GM21515 (cell line): ENCODE measurements around the gene SKIL.

Experiments
- ATAC-seq: cut with Tn5 transposase; IDR thresholded peaks from one replicate; pipeline ENCODE4 v1.9.1; 2021; ENCODE audit not compliant: unreplicated experiment

SKIL gene

DNA sequence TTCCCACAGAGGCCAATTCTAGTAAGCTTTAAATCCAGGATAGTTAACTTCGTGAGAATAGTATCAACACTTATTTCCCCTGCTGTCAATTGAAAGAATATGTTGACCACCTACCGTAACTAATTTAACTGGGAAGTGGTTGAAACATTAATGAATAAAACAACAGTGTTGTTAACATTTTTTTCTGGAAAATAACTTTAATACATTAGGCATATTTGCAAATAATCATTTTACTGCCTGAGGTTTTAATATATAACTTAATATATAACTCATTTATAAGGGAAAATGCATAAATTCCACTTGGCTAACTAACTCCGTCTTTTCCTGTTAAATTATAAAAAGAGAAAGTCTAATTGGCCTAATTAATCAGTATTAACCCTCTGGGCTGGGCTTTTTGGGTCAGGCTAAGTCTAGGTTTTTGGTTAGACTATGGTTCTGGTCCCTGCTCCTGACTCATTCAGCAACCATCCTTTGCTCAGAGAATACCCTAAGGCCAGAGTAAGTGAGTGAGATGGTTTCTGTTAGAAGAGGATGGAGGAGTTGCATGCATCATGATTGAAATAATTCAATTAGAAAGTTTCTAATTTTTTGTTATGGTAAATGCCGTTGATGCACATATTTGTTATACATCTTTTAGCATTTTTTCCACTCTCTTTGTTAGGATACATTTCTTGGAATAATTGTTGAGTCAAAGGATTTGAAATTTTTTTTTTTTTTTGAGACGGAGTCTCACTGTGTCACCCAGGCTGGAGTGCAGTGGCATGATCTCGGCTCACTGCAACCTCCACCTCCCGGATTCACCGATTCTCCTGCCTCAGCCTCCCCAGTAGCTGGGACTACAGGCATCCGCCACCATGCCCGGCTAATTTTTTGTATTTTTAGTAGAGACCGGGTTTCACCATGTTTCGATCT lies 10.8 kb upstream of the SKIL start:
- ATAC-seq = no peak

DNA sequence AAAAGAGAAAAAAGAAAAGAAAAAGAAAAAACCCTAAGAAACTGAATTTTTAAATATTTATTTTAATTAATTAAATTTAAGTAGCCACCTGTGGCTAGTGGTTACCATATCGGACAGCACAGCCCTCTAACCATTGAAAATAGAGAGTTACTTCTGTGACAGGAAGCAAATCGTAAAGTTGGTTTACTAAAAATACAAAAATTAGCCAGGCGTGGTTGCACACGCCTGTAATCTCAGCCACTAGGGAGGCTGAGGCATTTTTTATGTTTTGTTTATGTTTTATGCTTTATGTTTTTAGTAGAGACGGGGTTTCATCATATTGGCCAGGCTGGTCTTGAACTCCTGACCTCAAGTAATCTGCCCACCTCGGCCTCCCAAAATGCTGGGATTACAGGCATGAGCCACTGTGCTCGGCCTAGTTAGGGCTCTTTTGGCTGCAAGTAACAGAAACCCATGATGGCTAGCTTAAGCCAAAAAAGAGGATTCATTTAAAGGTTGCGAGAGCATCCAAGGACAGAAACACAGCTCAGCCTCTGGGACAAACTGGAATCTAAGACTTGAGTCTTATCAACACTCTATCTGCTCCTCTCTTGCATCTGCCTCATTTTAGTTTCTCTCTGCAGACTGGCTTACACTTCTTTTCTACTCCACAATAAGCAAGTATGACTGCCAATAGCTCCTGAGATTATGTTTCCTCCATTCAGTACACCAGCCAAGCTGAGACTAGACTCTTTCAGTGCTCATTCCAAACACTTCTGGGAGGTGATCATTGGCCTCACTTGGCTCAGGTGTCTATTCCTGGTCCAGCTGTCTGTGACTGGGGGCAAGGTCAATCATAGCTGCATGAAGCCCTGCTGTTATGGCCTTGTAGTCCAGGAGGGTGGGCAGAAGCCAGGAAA lies 6.8 kb upstream of the SKIL start:
- no peak for ATAC-seq

DNA sequence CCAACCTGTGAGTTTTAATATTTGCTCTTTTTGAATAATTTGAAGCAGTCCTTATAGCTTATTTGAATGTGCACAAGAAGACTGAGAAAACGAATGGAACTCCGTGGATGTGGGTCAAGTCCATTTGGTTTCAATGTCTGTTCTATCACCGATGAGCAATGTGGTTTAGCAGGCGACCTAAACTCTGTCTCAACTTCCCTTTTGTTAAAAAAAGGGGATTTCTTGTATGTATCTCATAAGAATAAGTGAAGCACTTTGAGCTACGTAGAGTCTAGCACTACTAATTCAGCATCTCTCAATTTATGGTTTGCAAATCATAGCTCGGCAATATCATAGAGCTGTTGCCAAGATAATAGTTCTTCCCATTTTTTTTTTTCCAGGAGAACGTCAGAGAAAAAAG lies 4.6 kb upstream of the SKIL start:
- no peak for ATAC-seq

DNA sequence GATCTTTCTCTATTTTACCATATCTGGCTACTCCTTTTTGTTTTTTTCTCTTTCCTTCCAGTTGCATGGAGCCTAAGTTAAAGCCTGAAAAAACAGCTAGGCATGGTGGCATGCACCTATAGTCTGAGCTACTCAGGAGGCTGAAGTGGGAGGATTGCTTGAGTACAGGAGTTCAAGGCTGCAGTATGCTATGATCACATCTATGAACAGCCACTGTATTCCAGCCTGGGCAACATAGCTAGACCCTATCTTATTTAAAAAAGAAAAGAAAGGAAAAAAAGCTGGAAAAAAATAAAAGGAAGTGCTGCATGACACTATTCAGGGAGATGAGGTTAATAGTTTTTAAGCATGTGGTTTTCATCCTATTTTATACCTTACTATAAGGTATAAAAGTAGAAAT lies 4.0 kb upstream of the SKIL start:
- ATAC-seq = no peak

DNA sequence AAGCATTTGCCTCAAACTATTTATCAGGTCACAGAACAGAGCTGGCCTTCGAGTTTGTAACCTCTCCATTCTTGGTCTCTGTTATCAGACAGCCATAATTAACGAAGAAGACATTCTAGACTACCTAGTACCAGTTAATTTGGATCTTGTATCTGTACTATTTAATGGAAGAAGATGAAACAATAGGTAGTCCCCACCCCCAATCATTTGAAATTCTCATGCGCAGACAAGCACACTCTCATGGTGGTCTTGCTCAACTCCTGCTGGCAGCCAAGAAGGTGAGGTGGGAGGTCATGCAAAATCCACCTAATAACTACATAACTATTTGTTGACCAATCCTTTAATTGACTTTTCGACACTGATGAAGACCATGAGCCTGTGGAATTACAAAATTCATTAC lies 2.8 kb upstream of the SKIL start:
- no peak for ATAC-seq

DNA sequence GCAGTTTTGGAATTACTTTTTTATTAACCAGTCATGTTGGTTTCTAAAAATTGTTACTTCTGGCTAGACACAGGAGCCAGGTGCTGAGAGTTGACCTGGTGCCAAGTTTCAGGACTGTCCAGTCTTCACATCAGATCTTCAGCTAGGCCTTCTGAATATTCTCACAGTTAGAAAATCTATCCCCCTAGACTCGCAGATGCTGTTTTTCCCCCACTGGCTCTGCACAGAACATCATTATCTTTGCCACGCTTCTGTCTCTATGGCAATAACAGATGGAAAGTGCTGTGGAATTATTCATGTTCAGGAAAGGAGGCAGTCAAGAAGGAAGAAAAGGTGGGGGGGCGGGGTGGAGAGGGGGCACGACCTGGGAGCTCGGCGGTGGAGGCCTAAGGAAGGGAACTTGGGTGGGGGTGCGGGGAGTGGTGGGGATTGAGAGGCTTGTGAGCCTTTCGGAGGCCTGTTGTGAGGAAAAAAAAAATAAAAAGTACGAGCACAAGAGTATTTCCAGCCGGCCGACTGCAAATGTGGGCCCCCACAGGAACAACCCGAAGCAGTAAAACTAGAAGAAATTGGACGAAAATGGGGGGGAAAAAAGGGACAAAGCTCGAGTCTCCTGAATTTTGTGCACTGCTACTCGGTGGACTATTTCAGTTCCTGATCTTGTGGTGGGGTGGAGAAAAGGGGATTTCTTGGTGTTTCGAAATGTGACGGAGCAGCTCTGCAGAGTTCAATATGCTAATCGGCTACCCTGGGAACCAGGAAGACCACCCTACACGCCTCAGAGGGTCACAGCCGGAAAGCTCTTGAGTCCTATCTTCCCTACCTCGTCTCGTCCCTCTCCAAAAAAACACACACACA lies 1.5 kb upstream of the SKIL start:
- peak; percentile 29 for ATAC-seq

DNA sequence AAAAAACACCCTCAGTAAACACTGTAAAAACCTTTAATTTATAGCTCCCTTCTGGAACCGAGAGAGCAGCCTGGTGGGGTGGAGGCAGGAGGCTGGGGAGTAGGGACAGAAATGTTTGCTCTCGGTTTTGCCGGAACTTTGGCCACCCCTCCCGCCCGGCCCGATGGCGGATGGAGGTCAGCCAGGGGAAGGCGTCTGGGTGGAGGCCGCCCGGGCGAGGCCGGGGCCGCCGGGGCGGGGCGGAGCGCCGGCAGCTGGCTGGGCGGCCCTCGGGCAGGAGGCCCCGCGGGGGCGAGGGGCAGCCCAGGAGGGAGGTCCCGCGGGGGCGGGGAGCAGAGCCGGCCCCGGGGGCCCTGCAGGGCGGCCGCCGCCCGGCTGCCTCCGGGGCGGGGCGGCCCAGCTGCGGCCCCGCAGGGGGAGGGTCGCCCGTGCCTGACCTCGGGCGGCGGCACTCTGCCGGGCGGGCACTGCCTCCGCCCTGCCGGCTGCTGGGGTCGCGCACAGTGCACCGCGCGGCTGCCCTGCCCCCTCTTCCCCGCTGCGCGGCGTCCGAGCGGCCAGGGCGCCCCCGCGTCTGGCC lies 829 bp upstream of the SKIL start:
- peak; percentile 43 for ATAC-seq

DNA sequence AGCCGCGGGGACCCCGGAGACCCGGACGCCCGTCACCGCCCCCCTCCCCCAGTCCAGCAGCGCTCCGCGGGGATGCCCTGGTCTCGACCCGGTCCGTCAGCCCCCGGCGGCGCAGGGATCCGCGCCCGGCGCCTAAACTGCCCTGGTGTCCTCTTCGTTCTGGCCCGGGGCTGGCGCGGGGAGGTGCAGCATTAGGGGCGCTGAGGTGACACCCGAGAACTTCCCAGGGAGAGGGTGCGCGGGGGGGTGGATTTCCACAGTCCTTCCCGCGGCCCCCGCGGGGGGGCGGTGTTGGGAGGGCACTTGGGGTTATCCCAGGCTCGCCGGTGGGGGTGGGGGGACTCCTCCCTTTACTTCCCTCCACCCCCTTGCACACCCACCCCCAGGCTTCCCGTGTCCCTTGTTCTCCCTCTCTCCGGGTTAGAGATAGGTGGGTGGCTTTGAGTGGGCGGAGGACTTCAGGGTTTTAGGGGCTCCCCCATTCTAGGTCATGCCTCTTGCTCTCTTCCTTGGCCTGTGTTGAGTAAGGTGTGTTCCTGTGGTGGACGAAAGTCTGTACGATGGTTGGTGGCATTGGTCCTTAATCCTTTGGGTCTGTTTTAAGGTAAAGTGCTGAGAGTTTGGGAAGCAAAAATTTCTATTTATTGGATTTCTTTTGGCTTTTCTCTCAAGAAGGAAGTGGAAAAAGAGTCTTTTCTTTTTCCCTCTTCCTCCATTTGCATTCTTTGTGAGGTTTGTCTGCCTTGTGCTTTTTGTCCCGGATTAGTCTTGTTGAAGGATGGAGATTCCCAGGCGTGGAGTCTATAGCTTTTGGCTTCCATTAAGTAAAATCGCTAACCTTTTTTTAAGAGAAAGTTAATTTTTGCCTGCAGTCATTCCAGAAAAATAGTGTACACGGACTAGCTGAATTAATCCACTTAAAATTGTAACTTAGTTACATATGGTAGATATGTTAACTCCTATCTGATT lies 811 bp downstream of the SKIL start:
- peak; percentile 8 for ATAC-seq

DNA sequence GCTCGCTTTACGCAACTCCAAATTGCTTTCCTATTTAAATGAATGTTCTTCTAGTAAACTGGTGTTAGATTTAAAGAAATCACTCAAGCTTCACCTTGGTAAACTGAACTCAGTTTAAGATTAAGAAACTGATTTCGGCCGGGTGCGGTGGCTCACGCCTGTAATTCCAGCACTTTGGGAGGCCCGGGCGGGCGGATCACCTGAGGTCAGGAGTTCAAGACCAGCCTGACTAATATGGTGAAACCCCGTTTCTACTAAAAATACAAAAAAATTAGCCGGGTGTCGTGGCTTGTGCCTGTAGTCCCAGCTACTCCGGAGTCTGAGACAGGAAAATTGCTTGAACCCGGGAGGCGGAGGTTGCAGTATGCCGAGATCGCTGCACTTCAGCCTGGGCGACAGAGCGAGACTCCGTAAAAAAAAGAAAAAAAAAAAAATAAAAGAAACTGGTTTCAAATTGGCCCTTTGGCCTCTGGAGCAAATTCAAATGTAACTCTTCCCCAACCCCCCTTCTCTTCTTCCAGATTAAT lies 1.7 kb downstream of the SKIL start:
- no peak for ATAC-seq

DNA sequence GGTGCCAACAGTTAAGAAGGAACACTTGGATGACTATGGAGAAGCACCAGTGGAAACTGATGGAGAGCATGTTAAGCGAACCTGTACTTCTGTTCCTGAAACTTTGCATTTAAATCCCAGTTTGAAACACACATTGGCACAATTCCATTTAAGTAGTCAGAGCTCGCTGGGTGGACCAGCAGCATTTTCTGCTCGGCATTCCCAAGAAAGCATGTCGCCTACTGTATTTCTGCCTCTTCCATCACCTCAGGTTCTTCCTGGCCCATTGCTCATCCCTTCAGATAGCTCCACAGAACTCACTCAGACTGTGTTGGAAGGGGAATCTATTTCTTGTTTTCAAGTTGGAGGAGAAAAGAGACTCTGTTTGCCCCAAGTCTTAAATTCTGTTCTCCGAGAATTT lies 3.0 kb downstream of the SKIL start:
- ATAC-seq = no peak

DNA sequence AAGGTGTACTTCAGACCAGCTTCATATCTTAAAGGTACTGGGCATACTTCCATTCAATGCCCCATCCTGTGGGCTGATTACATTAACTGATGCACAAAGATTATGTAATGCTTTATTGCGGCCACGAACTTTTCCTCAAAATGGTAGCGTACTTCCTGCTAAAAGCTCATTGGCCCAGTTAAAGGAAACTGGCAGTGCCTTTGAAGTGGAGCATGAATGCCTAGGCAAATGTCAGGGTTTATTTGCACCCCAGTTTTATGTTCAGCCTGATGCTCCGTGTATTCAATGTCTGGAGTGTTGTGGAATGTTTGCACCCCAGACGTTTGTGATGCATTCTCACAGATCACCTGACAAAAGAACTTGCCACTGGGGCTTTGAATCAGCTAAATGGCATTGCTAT lies 3.4 kb downstream of the SKIL start:
- ATAC-seq = no peak

DNA sequence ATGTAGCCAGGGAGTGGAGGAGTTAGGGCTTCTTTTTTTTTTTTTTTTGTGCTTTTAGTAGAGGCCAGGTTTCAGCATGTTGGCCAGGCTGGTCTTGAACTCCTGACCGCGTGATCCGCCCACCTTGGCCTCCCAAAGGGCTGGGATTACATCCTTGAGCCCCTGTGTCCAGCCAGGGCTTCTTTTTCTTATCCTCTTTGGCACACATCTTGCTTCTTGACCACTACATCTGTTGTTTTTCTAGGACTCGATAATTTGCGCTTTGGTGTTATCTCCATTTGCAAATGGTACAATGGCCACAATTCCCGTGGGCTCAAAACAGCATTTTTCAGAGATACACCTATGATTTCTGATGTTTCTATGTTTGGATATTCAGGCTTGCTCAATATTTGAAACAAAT lies 4.2 kb downstream of the SKIL start:
- ATAC-seq = no peak

DNA sequence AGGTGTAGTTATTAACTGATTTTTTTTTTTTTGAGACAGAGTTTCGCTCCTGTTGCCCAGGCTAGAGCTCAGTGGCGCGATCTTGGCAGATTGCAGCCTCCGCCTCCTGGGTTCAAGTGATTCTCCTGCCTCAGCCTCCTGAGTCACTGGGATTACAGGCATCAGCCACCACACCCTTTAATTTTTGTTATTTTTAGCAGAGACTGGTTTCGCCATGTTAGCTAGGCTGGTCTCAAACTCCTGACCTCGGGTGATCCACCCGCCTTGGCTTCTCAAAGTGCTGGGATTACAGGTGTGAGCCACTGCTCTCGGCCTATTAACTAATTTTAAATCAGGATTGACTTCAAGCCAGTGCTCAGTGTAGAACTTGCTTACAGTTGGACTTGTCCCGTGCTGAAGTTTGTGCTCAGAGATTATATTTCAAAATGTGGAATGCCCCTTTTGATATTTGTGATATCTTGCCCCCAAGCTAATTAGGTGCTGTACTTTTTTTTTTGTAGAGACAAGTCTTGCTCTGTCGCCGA lies 6.0 kb downstream of the SKIL start:
- no peak for ATAC-seq

DNA sequence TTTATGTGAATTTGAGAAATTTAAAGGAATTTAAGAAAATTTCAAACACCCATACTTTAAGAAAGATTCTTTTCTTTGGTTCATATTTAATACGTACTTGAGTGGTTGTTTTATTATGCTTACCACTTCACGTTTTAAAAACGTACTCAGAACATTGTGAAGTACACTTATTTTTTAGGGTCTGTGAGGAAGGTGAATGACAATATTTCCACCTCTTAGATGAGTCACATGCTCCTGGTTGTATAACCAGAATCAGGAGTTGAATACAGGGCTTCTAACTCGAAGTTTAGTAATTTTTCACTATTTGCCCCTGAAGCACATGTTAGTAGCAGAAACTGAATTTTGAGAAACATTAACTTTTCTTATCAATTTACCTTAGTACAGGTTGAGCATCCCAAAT lies 7.5 kb downstream of the SKIL start:
- no peak for ATAC-seq

DNA sequence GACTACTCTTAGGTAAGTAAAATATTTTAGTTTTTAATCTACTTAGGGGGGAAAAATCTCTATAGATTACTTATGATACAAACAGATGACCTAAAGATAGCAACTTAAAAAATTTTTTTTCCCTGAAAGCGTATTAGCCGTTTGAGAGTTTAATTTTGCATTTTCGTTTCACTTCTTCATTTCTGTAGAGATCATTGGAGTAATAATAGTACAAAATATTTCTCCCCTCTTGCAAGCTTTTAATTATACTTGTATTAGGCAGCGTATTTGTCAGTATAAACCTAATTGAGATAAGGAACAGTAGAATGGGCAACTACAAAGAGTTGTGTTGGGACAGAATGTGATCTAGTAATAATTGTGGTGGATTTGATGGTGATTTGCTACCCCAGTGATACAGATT lies 10.3 kb downstream of the SKIL start:
- no peak for ATAC-seq

DNA sequence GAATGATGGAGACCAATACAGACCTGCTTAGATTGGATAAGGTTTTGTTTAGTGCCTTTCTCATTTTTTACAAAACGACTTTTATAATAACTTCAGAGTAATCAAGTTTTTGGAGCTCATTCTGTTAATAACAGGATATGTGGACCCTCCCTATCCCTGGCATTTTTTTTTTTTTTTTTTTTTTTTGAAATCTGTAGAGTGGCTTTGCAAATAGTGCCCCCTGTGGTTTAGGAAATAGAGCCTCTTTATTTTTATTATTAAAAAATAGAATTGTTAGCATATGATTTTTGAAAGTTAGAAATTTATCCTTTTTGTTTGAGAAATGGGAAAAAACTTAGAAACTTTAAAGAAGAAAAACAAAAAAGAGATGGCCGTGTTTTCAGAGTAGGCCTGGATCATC lies 11.4 kb downstream of the SKIL start:
- no peak for ATAC-seq

DNA sequence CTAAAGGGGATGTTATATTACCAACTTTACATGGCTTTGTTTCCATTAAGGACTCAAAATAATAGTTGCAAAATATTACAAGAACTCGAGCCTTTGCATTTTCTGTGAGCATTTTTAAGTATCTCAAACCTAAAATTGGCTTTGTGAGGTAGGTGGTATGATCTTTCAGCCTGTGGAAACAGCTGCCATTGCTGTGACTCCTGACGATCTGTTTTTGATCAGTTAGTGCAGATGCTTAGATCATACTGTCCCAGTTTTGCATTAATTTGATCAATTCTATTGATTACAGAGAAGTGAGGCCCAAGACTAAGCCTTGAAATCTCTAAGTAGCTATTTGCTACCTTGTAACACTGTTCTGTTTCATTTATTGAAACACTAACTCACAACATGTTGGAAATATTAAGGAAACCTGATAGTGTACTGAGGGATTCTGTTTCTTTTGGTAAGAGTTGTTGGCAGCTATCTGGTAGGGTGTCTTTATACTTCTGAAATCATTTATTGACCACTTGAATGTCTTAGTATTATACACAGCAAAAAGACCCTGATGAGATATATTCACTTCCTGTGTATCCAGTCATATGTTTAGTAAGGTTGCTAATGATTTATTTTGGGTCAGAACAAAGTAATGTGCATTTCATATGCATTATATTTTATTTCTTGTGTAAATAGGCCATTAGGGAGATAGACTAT lies 14.8 kb downstream of the SKIL start:
- ATAC-seq = no peak

DNA sequence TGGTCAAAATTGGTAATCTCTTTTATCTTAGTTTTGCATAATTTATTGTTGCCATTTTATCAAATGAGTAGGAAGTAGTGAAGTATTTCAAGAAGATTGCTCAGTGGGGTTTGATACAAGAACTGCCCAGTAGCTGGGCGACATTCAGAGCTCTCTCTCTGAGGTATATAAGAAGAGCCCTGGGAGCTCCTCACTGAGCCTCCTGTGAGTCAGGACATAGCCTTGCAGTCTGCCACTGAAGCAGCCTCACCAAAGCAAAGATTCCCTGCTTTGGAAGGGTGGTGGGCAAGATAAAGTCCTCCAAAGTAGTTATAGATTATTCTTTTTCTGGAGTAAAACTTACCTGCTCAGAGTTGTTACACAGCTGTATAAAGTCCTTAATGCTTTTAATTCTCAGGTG lies 26.1 kb downstream of the SKIL start:
- no peak for ATAC-seq

DNA sequence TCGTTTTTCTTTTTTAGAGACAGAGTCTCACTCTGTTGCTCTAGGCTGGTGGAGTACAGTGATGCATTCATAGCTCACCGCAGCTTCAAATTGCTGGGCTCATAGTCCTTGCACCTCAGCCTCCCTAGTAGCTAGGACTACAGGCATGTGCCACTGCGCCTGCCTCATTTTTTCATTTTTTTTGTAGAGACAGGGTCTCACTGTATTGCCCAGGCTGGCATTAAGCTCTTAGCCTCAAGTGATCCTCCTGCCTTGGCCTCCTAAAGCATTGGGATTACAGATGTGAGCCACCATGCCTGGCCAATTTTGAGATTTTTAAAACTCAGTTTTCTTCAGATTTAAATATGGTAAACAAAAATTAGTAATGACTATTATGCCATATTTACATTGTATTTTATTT lies 29.0 kb downstream of the SKIL start:
- no peak for ATAC-seq
